HTR-8/SVneo (cell line): ENCODE results near the gene PATJ.
A peak's percentile ranks its signal among the peaks of the same experiment; 100 is the strongest.

Experiments
- DNase-seq: peaks from one replicate; pipeline ENCODE4 v3.0.0; 2011; ENCODE audit warnings: low spot score, mixed read lengths; ENCODE audit not compliant: insufficient read length
- FAIRE-seq: peaks from 2 replicates; lab custom pipeline; 2011; peaks lifted over from hg19 to GRCh38; lab: Jason Lieb, UNC

Gene PATJ

GRCh38 chr1:62062087-62062486 lies 319.8 kb downstream of the PATJ start:
- FAIRE-seq, result no peak
- no peak for DNase-seq

GRCh38 chr1:62064829-62065407 lies 322.6 kb downstream of the PATJ start:
- no peak for FAIRE-seq
- DNase-seq, result no peak

- DNase-seq (no peak), FAIRE-seq (no peak)
Observed at GRCh38 chr1:62066713-62067112, 324.4 kb downstream of the PATJ start.

- DNase-seq (no peak), FAIRE-seq (no peak)
Observed at GRCh38 chr1:62068416-62068843, 326.1 kb downstream of the PATJ start.

GRCh38 chr1:62068978-62069377 lies 326.7 kb downstream of the PATJ start:
- FAIRE-seq (no peak), DNase-seq (no peak)

- DNase-seq (no peak), FAIRE-seq (no peak)
Observed at GRCh38 chr1:62070384-62071011, 328.2 kb downstream of the PATJ start.

- FAIRE-seq, result no peak
- no peak for DNase-seq
Observed at GRCh38 chr1:62071695-62072094, 329.4 kb downstream of the PATJ start.

- FAIRE-seq (no peak), DNase-seq (peak; percentile 35)
Observed at GRCh38 chr1:62076286-62076685, 334.0 kb downstream of the PATJ start.

GRCh38 chr1:62077821-62078220 lies 335.5 kb downstream of the PATJ start:
- DNase-seq, result no peak
- FAIRE-seq, result no peak

- no peak for FAIRE-seq
- peak; percentile 45 for DNase-seq
Observed at GRCh38 chr1:62082456-62083363, 340.4 kb downstream of the PATJ start.

GRCh38 chr1:62084310-62084890 lies 342.1 kb downstream of the PATJ start:
- FAIRE-seq (no peak), DNase-seq (no peak)

- FAIRE-seq, result no peak
- DNase-seq, result no peak
Observed at GRCh38 chr1:62088439-62088838, 346.2 kb downstream of the PATJ start.

- DNase-seq (no peak), FAIRE-seq (no peak)
Observed at GRCh38 chr1:62089570-62089969, 347.3 kb downstream of the PATJ start.

- DNase-seq, result no peak
- FAIRE-seq, result no peak
Observed at GRCh38 chr1:62090016-62090415, 347.7 kb downstream of the PATJ start.

- no peak for FAIRE-seq
- DNase-seq, result no peak
Observed at GRCh38 chr1:62092110-62092509, 349.8 kb downstream of the PATJ start.

GRCh38 chr1:62093261-62093660 lies 351.0 kb downstream of the PATJ start:
- FAIRE-seq, result no peak
- no peak for DNase-seq

- FAIRE-seq, result no peak
Observed at GRCh38 chr1:62097464-62097863, 355.2 kb downstream of the PATJ start.

GRCh38 chr1:62100442-62100841 lies 358.2 kb downstream of the PATJ start:
- FAIRE-seq (no peak), DNase-seq (no peak)

More at GRCh38 chr1:62097464-62097863, 355.2 kb downstream of the PATJ start:
- no peak for DNase-seq

- FAIRE-seq (no peak), DNase-seq (no peak)
Observed at GRCh38 chr1:62103846-62104245, 361.6 kb downstream of the PATJ start.

GRCh38 chr1:62107923-62108322 lies 365.6 kb downstream of the PATJ start:
- DNase-seq (no peak), FAIRE-seq (no peak)

GRCh38 chr1:62109124-62109523 lies 366.8 kb downstream of the PATJ start:
- FAIRE-seq, result no peak
- no peak for DNase-seq
